Right atrium auricular region (tissue), 2 donors: ENCODE measurements around the gene CISTR. TPM values are rescaled to one million over a fixed set of nuclear protein-coding genes. Genes with fewer than 3 reads are reported as not detected.

Experiments used
- DNase-seq: peaks from one replicate; pipeline ENCODE4 v3.0.0-alpha.2; 2019; ENCODE audit warnings: low spot score
- H3K27ac ChIP-seq, 2 donors: fragments of 200-600 bp; sonication (generic); 1 replicate in 1 of 2; 2 replicates in 1 of 2; pipeline ENCODE4 v1.5.1; 2016 to 2019
- H3K27me3 ChIP-seq, 2 donors: fragments of 200-600 bp; sonication (generic); one replicate each; pipeline versions ENCODE4 v1.5.1 to v1.6.0; 2017 to 2019
- H3K36me3 ChIP-seq: fragments of 200-600 bp; sonication (generic); one replicate; pipeline ENCODE4 v1.5.1; 2016
- H3K4me1 ChIP-seq, 2 donors: fragments of 200-600 bp; sonication (generic); one replicate each; pipeline versions ENCODE4 v1.5.1 to v1.6.0; 2017 to 2019
- H3K4me3 ChIP-seq, 2 donors: fragments of 200-600 bp; sonication (generic); 1 replicate in 1 of 2; 2 replicates in 1 of 2; pipeline ENCODE4 v1.5.1; 2017 to 2019; ENCODE audit warnings: mild to moderate bottlenecking in 1 of 2, moderate library complexity in 1 of 2
- H3K9me3 ChIP-seq, 2 donors: fragments of 200-600 bp; sonication (generic); one replicate each; pipeline ENCODE4 v1.5.1; 2019
- CTCF ChIP-seq, 2 donors: fragments of 200-600 bp; sonication (generic); IDR thresholded peaks; one replicate each; pipeline ENCODE4 v1.5.1; 2019; ENCODE audit warnings: antibody characterized with exemption in 2 of 2
- total RNA-seq, 2 donors: library from RNA; depleted of rRNA; stranded (reverse); fragments of >200 nt; gene quantifications; one replicate each; pipeline ENCODE4 v1.1.0, GENCODE V29; 2016

Gene CISTR
- total RNA-seq, 2 donors from 2014 or later = 3.7 TPM; not detected in 1

- TF ChIP-seq CTCF (IDR thresholded peaks at IDR 0.05) = no peak
- Histone ChIP-seq H3K4me3 (peak overlapping the region in 1 of 2 donors; percentile 22), H3K9me3 (no peaks in the 10 kb centered on the region), H3K27ac (no peak overlapping the region), H3K36me3 (no peaks in the 10 kb centered on the region), H3K4me1 (peaks cover 0 to 30% of the 10 kb centered on the region in 2 donors), H3K27me3 (no peaks in the 10 kb centered on the region)
- no peak for DNase-seq
Observed at GRCh38 chr12:53756300-53757100, 4.7 kb upstream of the CISTR start.

GRCh38 chr12:53755893-53756292, 4.1 kb upstream of the CISTR start:
- no peaks in the 10 kb centered on the region for H3K36me3 ChIP-seq
- H3K4me1 ChIP-seq = peaks cover 0 to 37% of the 10 kb centered on the region in 2 donors
- H3K27me3 ChIP-seq = no peaks in the 10 kb centered on the region
- no peaks in the 10 kb centered on the region for H3K9me3 ChIP-seq
- H3K4me3 ChIP-seq = no peak overlapping the region
- TF ChIP-seq CTCF (IDR thresholded peaks at IDR 0.05) = no peak
- H3K27ac ChIP-seq = no peak overlapping the region
- DNase-seq = no peak

- no peaks in the 10 kb centered on the region for H3K27me3 ChIP-seq
- no peak for DNase-seq
- no peak for TF ChIP-seq CTCF (IDR thresholded peaks at IDR 0.05)
- H3K9me3 ChIP-seq = no peaks in the 10 kb centered on the region
- no peak overlapping the region for H3K27ac ChIP-seq
- peaks cover 0 to 41% of the 10 kb centered on the region in 2 donors for H3K4me1 ChIP-seq
- H3K36me3 ChIP-seq = no peaks in the 10 kb centered on the region
- no peak overlapping the region for H3K4me3 ChIP-seq
Observed at GRCh38 chr12:53755451-53755891, 3.7 kb upstream of the CISTR start.

- H3K27me3 ChIP-seq = no peaks in the 10 kb centered on the region
- no peaks in the 10 kb centered on the region for H3K36me3 ChIP-seq
- TF ChIP-seq CTCF (IDR thresholded peaks at IDR 0.05) = no peak
- no peak for DNase-seq
- H3K4me3 ChIP-seq = no peak overlapping the region
- no peak overlapping the region for H3K27ac ChIP-seq
- no peaks in the 10 kb centered on the region for H3K9me3 ChIP-seq
- peaks cover 0 to 44% of the 10 kb centered on the region in 2 donors for H3K4me1 ChIP-seq
Observed at GRCh38 chr12:53754633-53755264, 3.0 kb upstream of the CISTR start.

- no peak for DNase-seq
- H3K4me3 ChIP-seq = no peak overlapping the region
- no peaks in the 10 kb centered on the region for H3K36me3 ChIP-seq
- TF ChIP-seq CTCF (IDR thresholded peaks at IDR 0.05) = no peak
- H3K27ac ChIP-seq = no peak overlapping the region
- peaks cover 0 to 44% of the 10 kb centered on the region in 2 donors for H3K4me1 ChIP-seq
- H3K27me3 ChIP-seq = no peaks in the 10 kb centered on the region
- H3K9me3 ChIP-seq = no peaks in the 10 kb centered on the region
Observed at GRCh38 chr12:53754188-53754585, 2.4 kb upstream of the CISTR start.
